ENCODE results near the gene TNFRSF1A.

DNA sequence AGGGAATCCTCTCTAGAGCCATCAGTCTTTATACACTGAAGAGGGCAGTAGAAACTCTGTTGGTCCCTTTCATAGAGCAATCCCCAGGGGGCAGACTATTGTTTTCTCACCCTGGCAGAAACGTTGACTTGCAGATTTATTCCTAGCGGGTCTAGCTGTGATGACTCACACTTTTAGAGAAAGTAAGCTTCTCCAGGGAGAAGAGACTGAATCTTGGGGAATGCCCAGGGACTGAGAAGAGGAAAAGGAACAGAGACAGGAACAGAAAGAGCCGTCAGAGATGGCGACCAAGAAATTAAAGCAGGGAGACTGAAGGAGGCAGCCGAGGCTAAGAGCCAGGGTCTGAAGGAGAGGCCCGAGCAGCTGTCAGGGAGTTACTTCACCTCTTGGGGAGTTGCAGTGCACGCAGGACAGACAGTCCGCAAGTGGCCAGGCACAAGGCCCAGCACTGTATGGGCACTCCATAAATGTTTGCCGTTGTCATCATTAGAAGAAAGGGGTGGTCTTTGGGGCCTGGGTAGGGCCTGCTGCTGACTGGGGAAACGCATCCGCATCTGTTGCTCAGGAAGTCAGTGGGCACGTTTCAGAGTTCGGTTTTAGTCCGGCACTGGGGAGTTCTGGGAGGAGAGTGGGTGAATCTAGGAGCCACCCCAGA is 18.4 kb downstream of the TNFRSF1A start:
- TF ChIP-seq EZH2 (IDR thresholded peaks at IDR 0.05; ENCODE audit: borderline replicate concordance, low read depth, low read length, severe bottlenecking) = no peak
- TF ChIP-seq, protein P1, sequence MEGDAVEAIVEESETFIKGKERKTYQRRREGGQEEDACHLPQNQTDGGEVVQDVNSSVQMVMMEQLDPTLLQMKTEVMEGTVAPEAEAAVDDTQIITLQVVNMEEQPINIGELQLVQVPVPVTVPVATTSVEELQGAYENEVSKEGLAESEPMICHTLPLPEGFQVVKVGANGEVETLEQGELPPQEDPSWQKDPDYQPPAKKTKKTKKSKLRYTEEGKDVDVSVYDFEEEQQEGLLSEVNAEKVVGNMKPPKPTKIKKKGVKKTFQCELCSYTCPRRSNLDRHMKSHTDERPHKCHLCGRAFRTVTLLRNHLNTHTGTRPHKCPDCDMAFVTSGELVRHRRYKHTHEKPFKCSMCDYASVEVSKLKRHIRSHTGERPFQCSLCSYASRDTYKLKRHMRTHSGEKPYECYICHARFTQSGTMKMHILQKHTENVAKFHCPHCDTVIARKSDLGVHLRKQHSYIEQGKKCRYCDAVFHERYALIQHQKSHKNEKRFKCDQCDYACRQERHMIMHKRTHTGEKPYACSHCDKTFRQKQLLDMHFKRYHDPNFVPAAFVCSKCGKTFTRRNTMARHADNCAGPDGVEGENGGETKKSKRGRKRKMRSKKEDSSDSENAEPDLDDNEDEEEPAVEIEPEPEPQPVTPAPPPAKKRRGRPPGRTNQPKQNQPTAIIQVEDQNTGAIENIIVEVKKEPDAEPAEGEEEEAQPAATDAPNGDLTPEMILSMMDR (IDR thresholded peaks at IDR 0.05; ENCODE audit: borderline replicate concordance, extremely low read depth, low read length, poor library complexity, severe bottlenecking) = peak; percentile 53
